IPS DF 19.7 (cell line): Measurements from ENCODE around the gene EBF3.

Experiments used
- DNase-seq: peaks from one replicate; pipeline ENCODE4 v3.0.0-alpha.2; 2013; ENCODE audit warnings: low read depth, low spot score

Gene EBF3

DNA sequence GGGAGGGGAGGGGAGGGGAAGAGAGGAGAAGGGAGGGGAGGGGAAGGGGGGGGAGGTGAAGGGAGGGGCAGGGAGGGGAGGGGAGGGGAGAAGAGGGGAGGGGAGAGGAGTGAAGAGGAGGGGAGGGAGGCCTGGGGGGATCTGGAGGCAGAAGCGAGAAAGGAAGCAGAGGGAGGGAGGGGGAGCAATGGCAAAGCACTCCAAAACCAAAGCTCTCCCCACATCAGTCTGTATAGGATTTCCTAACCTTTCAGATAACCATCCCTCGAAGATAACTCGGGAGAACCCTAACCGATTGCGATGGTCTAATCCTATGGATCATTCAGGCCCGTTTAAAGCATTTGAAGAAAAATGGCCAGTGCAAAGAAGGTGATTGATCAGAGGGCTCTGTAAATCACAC is 19.0 kb downstream of the EBF3 start:
- no peak for DNase-seq

DNA sequence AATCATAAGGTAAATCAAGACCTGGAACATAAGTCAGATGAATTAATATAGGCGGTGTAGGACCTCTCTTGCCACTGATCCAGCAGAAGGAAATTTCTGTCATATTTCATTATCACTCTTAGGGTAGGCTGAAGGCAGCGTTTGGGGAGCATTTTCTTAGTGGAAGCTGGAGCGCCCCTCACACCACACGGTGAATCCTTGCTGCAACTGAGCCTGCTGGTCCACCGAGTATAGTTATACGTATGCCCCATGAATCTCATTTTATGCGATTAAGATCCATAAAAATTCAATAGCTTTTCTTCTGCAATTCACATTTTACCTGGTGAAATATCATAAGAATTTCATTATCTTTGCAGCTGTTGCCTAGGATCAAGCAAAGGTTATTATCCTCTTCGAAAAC is 19.6 kb downstream of the EBF3 start:
- no peak for DNase-seq

- no peak for DNase-seq
These were observed 20.9 kb downstream of the EBF3 start for GRCh38 chr10:129942936-129943715.

- no peak for DNase-seq
These were observed 21.7 kb downstream of the EBF3 start for GRCh38 chr10:129942391-129942790.

GRCh38 chr10:129942019-129942277 is 22.1 kb downstream of the EBF3 start:
- DNase-seq = no peak

DNA sequence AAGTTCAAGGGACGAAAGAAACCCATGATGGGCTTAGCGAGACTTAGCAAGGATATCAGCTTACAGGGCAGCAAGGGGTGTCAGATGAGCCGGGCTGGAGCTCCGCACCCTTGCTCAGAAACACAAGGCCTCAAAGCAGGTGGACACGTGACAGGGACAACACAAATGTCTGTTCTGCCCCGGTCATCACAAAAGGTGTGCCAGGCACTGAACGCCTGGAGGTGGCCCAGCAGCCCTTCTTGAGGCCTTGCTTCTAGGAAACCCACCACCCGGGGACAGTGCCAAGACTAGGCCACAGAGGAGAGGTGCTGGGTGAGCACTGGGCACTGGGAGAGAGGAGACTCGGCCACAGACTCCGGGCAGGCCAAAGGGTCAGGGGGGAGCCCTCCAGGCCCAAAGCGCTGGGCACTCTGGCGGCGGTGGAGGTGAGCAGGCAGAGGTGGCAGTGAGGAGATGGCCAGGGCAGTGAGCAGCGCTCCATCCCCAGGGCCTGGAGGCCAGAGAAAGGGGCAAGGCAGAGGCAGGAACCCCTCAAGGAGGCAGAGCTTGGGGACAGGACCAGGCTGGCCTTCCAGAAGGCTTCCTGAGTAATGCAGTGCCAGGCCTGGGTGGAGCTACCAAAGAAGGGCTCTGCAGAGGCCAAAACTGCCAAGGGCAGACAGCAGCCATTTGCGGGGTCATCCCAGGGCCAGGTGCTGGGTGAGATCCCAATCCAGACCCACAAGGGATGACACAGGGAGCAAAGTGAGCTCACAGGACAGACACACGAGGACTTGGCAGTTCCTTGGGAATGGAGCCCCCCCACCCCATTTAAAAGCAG is 22.7 kb downstream of the EBF3 start:
- DNase-seq = no peak

DNA sequence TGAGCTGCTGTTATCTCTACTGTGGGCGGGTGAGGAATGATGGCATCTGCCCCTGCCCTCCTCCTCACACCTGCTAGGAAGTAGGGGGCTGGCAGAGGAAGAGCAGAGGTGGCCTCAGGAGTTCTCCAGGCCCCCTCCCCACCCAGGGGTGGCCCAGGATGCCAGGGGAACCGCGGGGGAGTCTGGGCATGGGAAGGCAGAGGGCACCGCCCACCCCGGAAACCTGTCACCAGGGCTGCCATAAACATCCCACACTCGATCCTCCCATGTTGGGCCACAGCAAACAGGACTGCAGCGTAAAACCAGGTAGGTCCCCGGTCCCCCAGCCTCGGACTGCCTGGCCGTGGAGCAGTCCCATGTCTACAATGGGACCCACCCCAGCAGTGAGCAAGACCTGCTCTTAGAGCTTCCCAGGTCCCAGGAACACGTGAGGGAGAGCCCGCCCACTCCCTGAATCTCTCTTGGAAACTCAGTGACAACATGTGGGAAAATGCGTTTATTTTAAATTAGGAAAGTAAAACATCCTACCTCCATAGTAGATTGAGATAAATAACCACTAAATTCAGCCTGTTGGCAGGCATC is 23.4 kb downstream of the EBF3 start:
- no peak for DNase-seq

DNA sequence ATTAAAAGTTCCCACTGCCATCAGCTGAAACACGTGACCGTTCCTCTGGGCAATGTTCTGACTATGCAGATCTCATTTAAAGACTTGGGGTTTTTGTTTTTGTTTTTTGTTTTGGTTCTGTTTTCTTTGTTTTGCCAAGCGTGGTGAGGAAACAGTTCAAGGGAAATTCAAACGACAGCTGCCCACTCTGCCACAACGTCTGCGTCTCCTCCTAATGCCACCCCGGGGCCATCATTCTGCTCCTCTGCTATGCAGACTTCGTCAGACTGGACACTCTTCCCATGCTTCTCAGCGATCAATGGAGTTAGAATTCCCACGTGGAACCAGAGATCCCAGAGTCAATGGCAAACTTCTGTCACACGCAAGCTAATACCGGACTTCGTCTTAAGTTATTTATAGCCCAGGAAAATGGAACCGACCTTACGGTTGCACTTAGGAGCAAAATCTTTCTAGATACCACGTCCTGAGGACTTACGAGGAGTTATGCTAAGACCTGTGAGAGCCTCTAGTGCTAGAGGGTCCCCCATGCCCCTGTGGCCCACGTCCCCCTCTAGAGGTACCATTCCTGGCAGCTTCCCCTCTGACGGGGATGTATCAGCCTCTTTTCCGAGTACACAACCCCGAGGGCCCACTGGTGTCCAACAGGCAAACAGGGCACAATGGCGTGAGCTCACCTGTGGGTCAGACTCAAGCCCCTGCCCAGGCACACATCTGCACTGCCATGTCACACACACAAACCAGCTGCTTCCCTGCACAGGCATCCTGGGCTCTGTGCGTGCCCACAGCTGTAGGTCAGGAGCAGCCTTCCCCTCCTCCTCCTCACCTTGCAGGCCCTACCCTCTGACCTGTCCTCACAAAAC is 24.4 kb downstream of the EBF3 start:
- DNase-seq = no peak

GRCh38 chr10:129938460-129938859 is 25.6 kb downstream of the EBF3 start:
- no peak for DNase-seq

DNA sequence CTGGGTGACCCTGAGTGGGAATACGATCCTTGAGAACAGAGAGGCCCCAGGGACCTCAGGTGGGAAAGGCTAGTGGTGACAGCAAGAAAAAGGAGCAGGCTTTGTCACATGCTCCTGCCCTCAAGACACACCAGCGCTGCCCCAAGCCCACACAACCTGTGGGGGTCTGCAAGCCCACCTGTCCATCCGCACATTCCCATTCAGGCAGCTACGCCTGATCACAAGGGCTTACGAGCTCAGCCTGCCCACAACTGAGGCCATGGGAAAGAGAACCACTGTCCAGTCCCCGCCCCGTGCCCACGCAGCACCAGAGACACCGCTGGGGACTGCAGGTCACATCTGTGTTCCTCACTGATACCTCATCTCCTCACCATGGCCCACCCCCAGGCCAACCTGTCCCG is 26.7 kb downstream of the EBF3 start:
- no peak for DNase-seq

DNA sequence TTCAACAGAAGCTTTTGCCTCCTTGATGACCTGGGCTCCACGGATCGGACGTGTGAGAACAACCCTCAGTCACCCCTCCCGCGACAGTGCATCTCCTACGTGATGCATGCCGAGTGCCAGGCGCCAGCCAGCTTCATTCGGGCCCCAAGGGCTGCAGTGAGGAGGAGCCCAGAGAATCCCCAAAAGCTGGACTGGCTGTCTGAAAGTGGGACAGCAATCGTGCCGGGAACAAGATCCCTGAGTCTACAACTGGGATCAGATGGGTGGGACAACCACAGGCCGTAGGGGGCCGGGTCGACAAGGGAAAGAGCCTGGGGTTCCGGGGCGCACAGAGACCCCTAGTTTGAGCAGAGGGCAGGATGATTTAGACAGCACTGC is 27.2 kb downstream of the EBF3 start:
- DNase-seq = no peak

DNA sequence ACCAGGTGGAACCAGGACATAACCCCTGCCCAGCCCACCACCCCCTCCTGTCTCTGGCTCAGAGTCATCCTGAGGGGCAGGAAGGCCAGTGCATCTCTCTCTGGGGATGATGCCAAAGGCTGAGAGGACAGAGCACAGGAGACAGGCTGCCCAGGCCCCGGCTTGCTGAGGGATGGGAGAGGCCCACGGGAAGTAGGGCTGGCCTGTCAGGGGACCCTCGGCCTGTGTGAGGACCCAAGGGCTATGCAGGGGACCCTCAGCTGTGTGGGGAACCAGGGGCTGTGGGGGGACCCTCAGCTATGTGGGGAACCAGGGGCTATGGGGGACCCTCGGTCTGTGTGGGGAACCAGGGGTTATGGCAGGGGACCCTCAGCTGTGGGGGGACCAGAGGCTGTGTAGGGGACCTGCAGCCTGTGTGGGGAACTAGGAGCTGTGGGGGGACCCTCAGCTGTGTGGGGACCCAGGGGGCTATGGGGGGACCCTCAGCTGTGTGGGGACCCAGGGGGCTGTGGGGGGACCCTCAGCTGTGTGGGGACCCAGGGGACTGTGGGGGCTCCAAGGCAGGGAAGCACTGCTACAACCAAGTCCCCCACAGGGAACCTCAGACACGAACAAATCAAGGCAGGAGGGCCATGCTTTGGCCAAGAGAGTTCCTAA is 27.7 kb downstream of the EBF3 start:
- no peak for DNase-seq

DNA sequence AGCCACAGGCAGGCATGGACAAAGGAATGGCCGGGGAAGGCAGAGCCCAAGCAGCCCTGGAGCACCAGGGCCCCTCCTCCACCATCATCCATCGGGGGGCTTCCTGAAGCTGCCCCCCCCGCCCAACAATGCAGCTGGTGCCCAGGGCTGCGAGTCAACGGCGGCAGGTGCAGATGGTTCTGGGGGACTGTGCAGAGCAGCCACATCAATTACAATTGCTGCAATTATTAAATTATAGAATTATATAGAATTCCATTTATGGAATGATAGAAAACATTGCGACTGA is 28.3 kb downstream of the EBF3 start:
- no peak for DNase-seq

GRCh38 chr10:129935102-129935866 is 28.8 kb downstream of the EBF3 start:
- DNase-seq = no peak

DNA sequence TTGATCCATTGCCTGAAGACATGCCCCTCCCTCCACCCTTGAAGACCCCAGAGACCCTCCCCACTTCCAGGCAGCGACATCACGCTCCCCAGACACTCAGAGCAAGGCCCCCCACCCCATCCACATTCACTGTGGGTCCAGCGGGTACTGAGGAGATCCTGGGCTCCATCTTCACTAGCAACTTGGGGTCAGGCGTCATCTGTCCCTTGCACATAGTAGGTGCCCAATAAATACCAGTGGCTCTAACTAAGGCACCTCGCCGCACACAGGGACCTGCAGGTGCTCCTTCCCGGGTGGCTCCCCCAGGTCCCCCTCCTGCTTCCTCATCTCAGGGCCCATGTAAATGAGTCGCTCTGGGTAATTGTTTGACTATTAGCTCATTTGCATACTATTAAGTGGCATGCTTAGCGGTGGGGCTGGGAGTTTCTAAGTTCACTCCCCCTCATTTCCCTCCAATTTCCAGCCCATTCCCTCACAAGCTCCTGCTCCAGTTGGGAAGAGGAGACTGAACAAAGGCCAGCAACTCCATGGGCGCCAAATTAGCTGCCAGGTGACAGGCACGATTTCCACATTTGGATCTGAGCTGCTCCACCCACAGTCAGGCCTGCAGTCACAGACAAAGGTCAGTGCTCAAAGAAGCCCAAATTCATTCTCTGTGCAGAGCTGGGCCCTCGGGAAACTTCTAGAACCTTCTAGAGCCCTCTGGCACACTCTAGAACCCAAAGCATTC is 29.7 kb downstream of the EBF3 start:
- no peak for DNase-seq

DNA sequence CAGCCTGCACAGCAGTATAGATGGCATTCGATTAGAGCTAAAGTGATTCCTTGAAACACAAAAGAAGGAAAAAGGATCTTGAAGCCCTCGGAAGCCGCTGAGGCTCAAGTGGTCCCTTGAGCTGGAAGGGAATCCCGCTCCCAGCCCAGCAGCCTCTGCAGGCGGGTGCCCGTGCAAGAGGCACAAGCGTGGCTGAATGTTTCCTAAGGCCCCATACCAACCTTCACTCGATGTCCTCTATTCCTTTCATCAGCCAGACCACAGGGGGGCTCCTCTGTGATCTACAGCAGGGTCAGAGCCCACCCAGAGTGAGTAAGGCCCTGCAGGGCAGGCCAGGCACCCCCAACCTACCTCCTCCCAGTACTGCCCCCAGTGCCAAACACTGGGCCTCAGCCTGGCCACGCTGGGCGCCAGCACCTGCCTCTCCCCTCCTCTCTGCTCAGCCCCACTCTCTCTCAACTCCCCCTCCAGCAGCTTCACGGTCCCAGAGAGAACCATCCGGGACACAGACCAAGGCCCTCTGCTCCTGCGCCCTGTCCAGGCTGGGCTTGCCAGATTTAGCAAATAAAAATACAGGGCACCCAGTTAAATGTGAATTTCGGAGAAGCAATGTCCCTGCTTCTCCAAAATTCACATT is 30.5 kb downstream of the EBF3 start:
- DNase-seq = no peak

GRCh38 chr10:129932751-129933433 is 31.2 kb downstream of the EBF3 start:
- DNase-seq = no peak

DNA sequence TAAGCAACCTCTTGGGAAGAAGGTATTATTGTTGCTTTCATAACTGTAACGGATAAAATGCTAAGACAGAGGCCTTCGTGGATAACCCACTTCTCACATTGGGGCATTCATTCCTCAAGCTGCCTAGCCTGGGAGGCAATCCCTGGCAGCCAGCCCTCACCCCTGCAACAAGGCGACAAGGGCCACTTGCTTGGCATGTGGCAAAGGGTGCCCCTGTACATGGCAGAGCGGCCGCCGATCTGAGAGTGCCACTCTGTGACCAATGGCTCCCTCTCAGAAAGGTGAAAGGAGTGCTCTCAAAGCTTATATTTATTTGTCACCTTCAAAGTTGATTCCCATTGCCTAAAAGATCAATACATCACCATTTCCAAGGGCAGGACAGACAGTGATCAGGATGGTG is 31.9 kb downstream of the EBF3 start:
- DNase-seq = no peak
